SK-N-SH treated with all-trans-retinoic acid at 6 μM for 48 hours (cell line): ENCODE measurements around the gene MT1F.

ENCODE experiments used
- ATAC-seq: fragments of 200-7000 bp; cut with Tn5 transposase; 3 replicates; pipeline ENCODE4 v1.9.1; 2020; ENCODE audit warnings: mild to moderate bottlenecking, moderate library complexity
- ARNTL ChIP-seq: fragments of 450-650 bp; formaldehyde crosslinking; IDR thresholded peaks from 2 replicates; pipeline ENCODE4 v1.5.0; 2020; ENCODE audit warnings: low read depth, mild to moderate bottlenecking, moderate library complexity, borderline replicate concordance
- BACH2 ChIP-seq: fragments of 250-450 bp; sonication (Bioruptor Pico); IDR thresholded peaks from 2 replicates; pipeline ENCODE4 v1.9.0; 2021; ENCODE audit warnings: mild to moderate bottlenecking, borderline replicate concordance
- CREB5 ChIP-seq: fragments of 250-450 bp; sonication (Bioruptor Pico); IDR thresholded peaks from 2 replicates; pipeline ENCODE4 v1.5.1; 2020; ENCODE audit warnings: low read depth, mild to moderate bottlenecking, moderate library complexity
- CSRNP3 ChIP-seq: fragments of 250-450 bp; sonication (Bioruptor Pico); IDR thresholded peaks from 2 replicates; pipeline ENCODE4 v1.5.1; 2021; ENCODE audit warnings: mild to moderate bottlenecking, moderate library complexity
- ESRRG ChIP-seq: fragments of 250-450 bp; sonication (Bioruptor Pico); IDR thresholded peaks from 2 replicates; pipeline ENCODE4 v1.6.1; 2021; ENCODE audit warnings: mild to moderate bottlenecking
- GLIS3 ChIP-seq: fragments of 250-450 bp; sonication (Bioruptor Pico); IDR thresholded peaks from 2 replicates; pipeline ENCODE4 v1.5.0; 2020; ENCODE audit warnings: mild to moderate bottlenecking, moderate library complexity
- ISL1 ChIP-seq: fragments of 250-450 bp; sonication (Bioruptor Pico); IDR thresholded peaks from 2 replicates; pipeline ENCODE4 v2.1.2; 2022; ENCODE audit warnings: mild to moderate bottlenecking, moderate library complexity
- OSR1 ChIP-seq: fragments of 250-450 bp; sonication (Bioruptor Pico); IDR thresholded peaks from 2 replicates; pipeline ENCODE4 v1.8.0; 2022; ENCODE audit warnings: moderate library complexity, mild to moderate bottlenecking, inconsistent platforms
- PPARA ChIP-seq: fragments of 250-450 bp; sonication (Bioruptor Pico); IDR thresholded peaks from 2 replicates; pipeline ENCODE4 v1.5.0; 2020; ENCODE audit warnings: mild to moderate bottlenecking, borderline replicate concordance
- RARB ChIP-seq: fragments of 250-450 bp; sonication (Bioruptor Pico); IDR thresholded peaks from 2 replicates; pipeline ENCODE4 v1.8.0; 2021; ENCODE audit warnings: mild to moderate bottlenecking, moderate library complexity
- SNAI2 ChIP-seq: fragments of 250-450 bp; sonication (Bioruptor Pico); IDR thresholded peaks from 2 replicates; pipeline ENCODE4 v1.5.0; 2020; ENCODE audit warnings: mild to moderate bottlenecking, moderate library complexity
- TCF4 ChIP-seq: fragments of 250-450 bp; sonication (Bioruptor Pico); IDR thresholded peaks from 2 replicates; pipeline ENCODE4 v1.8.0; 2021; ENCODE audit warnings: mild to moderate bottlenecking, moderate library complexity, borderline replicate concordance
- TOX ChIP-seq: fragments of 250-450 bp; sonication (Bioruptor Pico); IDR thresholded peaks from 2 replicates; pipeline ENCODE4 v1.8.0; 2021; ENCODE audit warnings: mild to moderate bottlenecking, moderate library complexity, borderline replicate concordance
- TSHZ2 ChIP-seq: fragments of 250-450 bp; sonication (Bioruptor Pico); IDR thresholded peaks from 2 replicates; pipeline ENCODE4 v1.5.0; 2020; ENCODE audit warnings: mild to moderate bottlenecking, moderate library complexity
- ZC3H10 ChIP-seq: fragments of 250-450 bp; sonication (Bioruptor Pico); IDR thresholded peaks from 2 replicates; pipeline ENCODE4 v1.5.1; 2021; ENCODE audit warnings: mild to moderate bottlenecking, moderate library complexity
- ZFP3 ChIP-seq: fragments of 250-450 bp; sonication (Bioruptor Pico); IDR thresholded peaks from 2 replicates; pipeline ENCODE4 v1.5.0; 2020; ENCODE audit warnings: mild to moderate bottlenecking, moderate library complexity
- ZFP30 ChIP-seq: fragments of 450-650 bp; formaldehyde crosslinking; IDR thresholded peaks from 2 replicates; pipeline ENCODE4 v1.5.0; 2022; ENCODE audit warnings: mild to moderate bottlenecking, moderate library complexity
- ZNF565 ChIP-seq: fragments of 450-650 bp; formaldehyde crosslinking; conservative IDR thresholded peaks from 2 replicates; pipeline ENCODE4 v1.5.0; 2020; ENCODE audit warnings: low read depth, mild to moderate bottlenecking, moderate library complexity
- ZNF70 ChIP-seq: fragments of 450-650 bp; formaldehyde crosslinking; IDR thresholded peaks from 2 replicates; pipeline ENCODE4 v1.5.0; 2020; ENCODE audit warnings: mild to moderate bottlenecking, moderate library complexity
- ZNF8 ChIP-seq: fragments of 450-650 bp; formaldehyde crosslinking; IDR thresholded peaks from 2 replicates; pipeline ENCODE4 v1.5.0; 2020; ENCODE audit warnings: mild to moderate bottlenecking, moderate library complexity
- TF ChIP-seq, protein P1 (sequence below): fragments of 250-450 bp; sonication (Bioruptor Pico); IDR thresholded peaks from 2 replicates; pipeline ENCODE4 v1.8.0; 2020; ENCODE audit warnings: mild to moderate bottlenecking, moderate library complexity, borderline replicate concordance
- TF ChIP-seq, protein P2 (sequence below): fragments of 250-450 bp; sonication (Bioruptor Pico); IDR thresholded peaks from 2 replicates; pipeline ENCODE4 v1.8.0; 2021; ENCODE audit warnings: low read depth, mild to moderate bottlenecking, moderate library complexity, borderline replicate concordance

The MT1F gene

GRCh38 chr16:56615353-56615752 lies 42.4 kb upstream of the MT1F start:
- no peak for ATAC-seq
- TF ChIP-seq TCF4 (CRISPR knock-in tag) (no peak), GLIS3 (no peak), CSRNP3 (CRISPR knock-in tag) (no peak), ZC3H10 (CRISPR knock-in tag) (no peak), OSR1 (CRISPR knock-in tag) (no peak), SNAI2 (CRISPR knock-in tag) (no peak), TOX (CRISPR knock-in tag) (no peak), ZNF565 (CRISPR knock-in tag) (no peak)
- TF ChIP-seq, protein P1, sequence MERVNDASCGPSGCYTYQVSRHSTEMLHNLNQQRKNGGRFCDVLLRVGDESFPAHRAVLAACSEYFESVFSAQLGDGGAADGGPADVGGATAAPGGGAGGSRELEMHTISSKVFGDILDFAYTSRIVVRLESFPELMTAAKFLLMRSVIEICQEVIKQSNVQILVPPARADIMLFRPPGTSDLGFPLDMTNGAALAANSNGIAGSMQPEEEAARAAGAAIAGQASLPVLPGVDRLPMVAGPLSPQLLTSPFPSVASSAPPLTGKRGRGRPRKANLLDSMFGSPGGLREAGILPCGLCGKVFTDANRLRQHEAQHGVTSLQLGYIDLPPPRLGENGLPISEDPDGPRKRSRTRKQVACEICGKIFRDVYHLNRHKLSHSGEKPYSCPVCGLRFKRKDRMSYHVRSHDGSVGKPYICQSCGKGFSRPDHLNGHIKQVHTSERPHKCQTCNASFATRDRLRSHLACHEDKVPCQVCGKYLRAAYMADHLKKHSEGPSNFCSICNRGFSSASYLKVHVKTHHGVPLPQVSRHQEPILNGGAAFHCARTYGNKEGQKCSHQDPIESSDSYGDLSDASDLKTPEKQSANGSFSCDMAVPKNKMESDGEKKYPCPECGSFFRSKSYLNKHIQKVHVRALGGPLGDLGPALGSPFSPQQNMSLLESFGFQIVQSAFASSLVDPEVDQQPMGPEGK (CRISPR knock-in tag): no peak
- TF ChIP-seq, all 23 proteins: peak for 0

GRCh38 chr16:56616608-56617211 lies 41.0 kb upstream of the MT1F start:
- no peak for ATAC-seq
- TF ChIP-seq RARB (CRISPR knock-in tag) (no peak), ZNF70 (CRISPR knock-in tag) (no peak), ZC3H10 (CRISPR knock-in tag) (no peak), ZNF8 (CRISPR knock-in tag) (no peak), BACH2 (CRISPR knock-in tag) (no peak), ESRRG (CRISPR knock-in tag) (no peak), ZFP30 (no peak), ISL1 (CRISPR knock-in tag) (no peak), CREB5 (no peak), TOX (CRISPR knock-in tag) (no peak), SNAI2 (CRISPR knock-in tag) (no peak), ZFP3 (no peak), GLIS3 (no peak), PPARA (CRISPR knock-in tag) (no peak), ZNF565 (CRISPR knock-in tag) (no peak), OSR1 (CRISPR knock-in tag) (no peak), ARNTL (CRISPR knock-in tag) (no peak), TSHZ2 (CRISPR knock-in tag) (no peak)
- TF ChIP-seq, protein P2, sequence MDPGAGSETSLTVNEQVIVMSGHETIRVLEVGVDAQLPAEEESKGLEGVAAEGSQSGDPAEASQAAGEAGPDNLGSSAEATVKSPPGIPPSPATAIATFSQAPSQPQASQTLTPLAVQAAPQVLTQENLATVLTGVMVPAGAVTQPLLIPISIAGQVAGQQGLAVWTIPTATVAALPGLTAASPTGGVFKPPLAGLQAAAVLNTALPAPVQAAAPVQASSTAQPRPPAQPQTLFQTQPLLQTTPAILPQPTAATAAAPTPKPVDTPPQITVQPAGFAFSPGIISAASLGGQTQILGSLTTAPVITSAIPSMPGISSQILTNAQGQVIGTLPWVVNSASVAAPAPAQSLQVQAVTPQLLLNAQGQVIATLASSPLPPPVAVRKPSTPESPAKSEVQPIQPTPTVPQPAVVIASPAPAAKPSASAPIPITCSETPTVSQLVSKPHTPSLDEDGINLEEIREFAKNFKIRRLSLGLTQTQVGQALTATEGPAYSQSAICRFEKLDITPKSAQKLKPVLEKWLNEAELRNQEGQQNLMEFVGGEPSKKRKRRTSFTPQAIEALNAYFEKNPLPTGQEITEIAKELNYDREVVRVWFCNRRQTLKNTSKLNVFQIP (CRISPR knock-in tag): no peak
- TF ChIP-seq, protein P1 (CRISPR knock-in tag): no peak
- TF ChIP-seq, all 23 proteins: peak for 0
